Panc1 (cell line): ENCODE data around the gene LRP3. TPM values are rescaled to one million over a fixed set of nuclear protein-coding genes. Genes with fewer than 3 reads are reported as not detected.

Source experiments
- ATAC-seq: fragments of 200-7000 bp; cut with Tn5 transposase; 2 replicates; pipeline ENCODE4 v1.9.1; 2020; ENCODE audit warnings: mild to moderate bottlenecking, moderate library complexity
- BruUV-seq: library from RNA; stranded (reverse); fragments of 400-500 nt; replicated peaks from 2 replicates; lab custom pipeline; 2021; lab: Mats Ljungman, UMichigan
- CTCF ChIA-PET: fragments of 300-600 bp; sonication (Branson Sonifier 250); formaldehyde crosslinking; loops from one replicate; lab custom pipeline; 2022; ENCODE audit warnings: antibody characterized with exemption; lab: Charles Lee
- POLR2A ChIA-PET: fragments of 300-600 bp; sonication (Branson Sonifier 250); formaldehyde crosslinking; loops from one replicate; lab custom pipeline; 2022; ENCODE audit warnings: antibody characterized with exemption; lab: Charles Lee
- DNase-seq: peaks from one replicate; pipeline ENCODE4 v3.0.0-alpha.2; 2010; ENCODE audit warnings: low read depth, low spot score
- H3K27ac ChIP-seq: 2 replicates; pipeline ENCODE4 v1.5.1; 2011; ENCODE audit warnings: mild to moderate bottlenecking, low read length, inconsistent platforms
- H3K27me3 ChIP-seq: fragments of 200-500 bp; sonication (Bioruptor generic); 2 replicates; pipeline ENCODE4 v1.6.0; 2014; ENCODE audit warnings: low read length, inconsistent platforms; ENCODE audit not compliant: control insufficient read depth, insufficient read depth
- H3K36me3 ChIP-seq: fragments of 200-500 bp; sonication (Bioruptor generic); 2 replicates; pipeline ENCODE4 v1.5.1; 2014; ENCODE audit warnings: inconsistent platforms, mild to moderate bottlenecking, low read length, moderate library complexity; ENCODE audit not compliant: control insufficient read depth, insufficient read depth
- H3K4me1 ChIP-seq: 2 replicates; pipeline ENCODE4 v1.5.1; 2011; ENCODE audit warnings: inconsistent platforms, mild to moderate bottlenecking, low read length, moderate library complexity; ENCODE audit not compliant: control insufficient read depth, insufficient read depth
- H3K4me3 ChIP-seq, 2 experiments: 2 replicates each; pipeline ENCODE4 v1.5.1; 2011 to 2012; ENCODE audit warnings: low read depth in 2 of 2, low read length in 2 of 2, mild to moderate bottlenecking in 2 of 2, inconsistent platforms in 1 of 2, moderate library complexity in 1 of 2
- H3K9me3 ChIP-seq: fragments of 200-500 bp; sonication (Bioruptor generic); 2 replicates; pipeline ENCODE4 v1.5.1; 2014; ENCODE audit warnings: low read depth, mild to moderate bottlenecking, inconsistent platforms, low read length, moderate library complexity; ENCODE audit not compliant: control insufficient read depth, insufficient read depth
- CTCF ChIP-seq: fragments of 450-650 bp; IDR thresholded peaks from 2 replicates; pipeline ENCODE4 v1.5.1; 2017; ENCODE audit warnings: mild to moderate bottlenecking
- POLR2AphosphoS5 ChIP-seq: IDR thresholded peaks from 2 replicates; pipeline ENCODE4 v1.6.1; 2012; ENCODE audit warnings: mild to moderate bottlenecking, low read depth, low read length, moderate library complexity
- SIN3A ChIP-seq: IDR thresholded peaks from 2 replicates; pipeline ENCODE4 v1.6.1; 2012; ENCODE audit warnings: low read depth, mild to moderate bottlenecking, low read length, moderate library complexity, borderline replicate concordance; ENCODE audit not compliant: insufficient read depth
- TCF7L2 ChIP-seq: IDR thresholded peaks from 2 replicates; pipeline ENCODE4 v1.6.1; 2011; ENCODE audit warnings: mild to moderate bottlenecking, low read depth, low read length, inconsistent platforms
- in situ Hi-C: cut with HindIII; loops from 2 replicates; pipeline ENCODE4 v1.10.0; 2016; ENCODE audit warnings: low sequenced_read_pairs, low pct_unique_long_range_greater_than_20kb
- intact Hi-C: fragments of 100-400 bp; cut with micrococcal nuclease; formaldehyde crosslinking; loops from one replicate; pipeline ENCODE4 v1.10.0; 2022; ENCODE audit not compliant: unreplicated experiment
- total RNA-seq: library from RNA; stranded (reverse); gene quantifications from one replicate; pipeline ENCODE4 v1.2.1, GENCODE V29; 2021; ENCODE audit not compliant: unreplicated experiment
- TF ChIP-seq, protein P1 (sequence below), 2 experiments: IDR thresholded peaks; 2 replicates each; pipeline ENCODE4 v1.6.1; 2011 to 2012; ENCODE audit warnings: low read depth in 2 of 2, control low read depth in 1 of 2, low read length in 1 of 2, mild to moderate bottlenecking in 1 of 2, moderate library complexity in 1 of 2; ENCODE audit not compliant: insufficient read depth in 1 of 2

LRP3 gene
- total RNA-seq, 1 experiment from 2014 or later = 28.6 TPM

DNA sequence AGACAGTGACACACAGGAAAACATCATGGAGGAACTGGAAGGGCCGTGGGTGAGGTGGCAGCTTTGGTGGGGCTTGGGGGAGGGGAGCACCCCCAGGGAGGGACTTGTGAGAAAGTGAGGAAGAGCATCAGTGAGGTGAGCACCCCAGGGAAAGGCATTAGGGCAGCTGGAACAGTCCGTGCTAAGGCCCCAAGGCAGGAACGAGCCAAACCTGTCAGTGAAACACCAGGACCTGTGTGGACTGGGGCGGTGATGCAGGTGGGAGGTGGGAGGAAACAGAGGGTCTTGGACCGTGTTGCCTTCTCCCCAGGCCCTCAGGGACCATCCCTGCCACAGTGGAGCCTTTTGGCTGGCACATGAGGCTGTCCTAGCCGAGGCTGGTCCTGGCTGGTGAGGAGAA is 48.8 kb downstream of the LRP3 start:
- H3K4me1 ChIP-seq = no peaks in the 10 kb centered on the region; the same call in 1 of the 2 replicates
- no peaks in the 10 kb centered on the region for H3K27me3 ChIP-seq
- no TSS peak for BruUV-seq
- CTCF ChIA-PET = interaction anchor here (0.6 kb wide), 1 partner anchor 899 kb away, joined by 3 read pairs; no protein-coding TSS in a partner anchor
- intact Hi-C loops (no loop called here), in situ Hi-C loops (no loop called here)
- no peak overlapping the region for H3K27ac ChIP-seq
- no peak overlapping the region for H3K4me3 ChIP-seq
- POLR2A ChIA-PET = no interaction called here
- H3K36me3 ChIP-seq = no peaks in the 10 kb centered on the region
- H3K9me3 ChIP-seq = no peaks in the 10 kb centered on the region
- DNase-seq (no peak), ATAC-seq (no peak)
- no peak for TF ChIP-seq TCF7L2
- TF ChIP-seq, protein P1, sequence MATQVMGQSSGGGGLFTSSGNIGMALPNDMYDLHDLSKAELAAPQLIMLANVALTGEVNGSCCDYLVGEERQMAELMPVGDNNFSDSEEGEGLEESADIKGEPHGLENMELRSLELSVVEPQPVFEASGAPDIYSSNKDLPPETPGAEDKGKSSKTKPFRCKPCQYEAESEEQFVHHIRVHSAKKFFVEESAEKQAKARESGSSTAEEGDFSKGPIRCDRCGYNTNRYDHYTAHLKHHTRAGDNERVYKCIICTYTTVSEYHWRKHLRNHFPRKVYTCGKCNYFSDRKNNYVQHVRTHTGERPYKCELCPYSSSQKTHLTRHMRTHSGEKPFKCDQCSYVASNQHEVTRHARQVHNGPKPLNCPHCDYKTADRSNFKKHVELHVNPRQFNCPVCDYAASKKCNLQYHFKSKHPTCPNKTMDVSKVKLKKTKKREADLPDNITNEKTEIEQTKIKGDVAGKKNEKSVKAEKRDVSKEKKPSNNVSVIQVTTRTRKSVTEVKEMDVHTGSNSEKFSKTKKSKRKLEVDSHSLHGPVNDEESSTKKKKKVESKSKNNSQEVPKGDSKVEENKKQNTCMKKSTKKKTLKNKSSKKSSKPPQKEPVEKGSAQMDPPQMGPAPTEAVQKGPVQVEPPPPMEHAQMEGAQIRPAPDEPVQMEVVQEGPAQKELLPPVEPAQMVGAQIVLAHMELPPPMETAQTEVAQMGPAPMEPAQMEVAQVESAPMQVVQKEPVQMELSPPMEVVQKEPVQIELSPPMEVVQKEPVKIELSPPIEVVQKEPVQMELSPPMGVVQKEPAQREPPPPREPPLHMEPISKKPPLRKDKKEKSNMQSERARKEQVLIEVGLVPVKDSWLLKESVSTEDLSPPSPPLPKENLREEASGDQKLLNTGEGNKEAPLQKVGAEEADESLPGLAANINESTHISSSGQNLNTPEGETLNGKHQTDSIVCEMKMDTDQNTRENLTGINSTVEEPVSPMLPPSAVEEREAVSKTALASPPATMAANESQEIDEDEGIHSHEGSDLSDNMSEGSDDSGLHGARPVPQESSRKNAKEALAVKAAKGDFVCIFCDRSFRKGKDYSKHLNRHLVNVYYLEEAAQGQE (IDR thresholded peaks at IDR 0.05; ENCODE audit: insufficient read depth in 1 of 2, low read depth in 2 of 2, low read length in 1 of 2) = no peak

GRCh38 chr19:33245948-33246708 is 52.0 kb downstream of the LRP3 start:
- Histone ChIP-seq H3K27ac (no peak overlapping the region), H3K36me3 (no peaks in the 10 kb centered on the region), H3K4me1 (peaks cover 4% of the 10 kb centered on the region; the same call in 1 of the 2 replicates), H3K9me3 (no peaks in the 10 kb centered on the region), H3K4me3 (no peak overlapping the region), H3K27me3 (no peaks in the 10 kb centered on the region)
- POLR2A ChIA-PET = no interaction called here
- in situ Hi-C loops = no loop called here
- TF ChIP-seq TCF7L2 = no peak
- peak; percentile 86 for TF ChIP-seq CTCF
- ATAC-seq (no peak), DNase-seq (no peak)
- BruUV-seq = no TSS peak
- intact Hi-C loops = loop anchor here (5.0 kb wide), 1 partner anchor 526 kb away; no protein-coding TSS in a partner anchor
- CTCF ChIA-PET = interaction anchor here (0.7 kb wide), 1 partner anchor 39 kb away, joined by 3 read pairs; no protein-coding TSS in a partner anchor

- Histone ChIP-seq H3K27me3 (no peaks in the 10 kb centered on the region), H3K4me1 (peaks cover 4% of the 10 kb centered on the region; the same call in 1 of the 2 replicates), H3K36me3 (no peaks in the 10 kb centered on the region), H3K27ac (no peak overlapping the region), H3K9me3 (no peaks in the 10 kb centered on the region), H3K4me3 (no peak overlapping the region)
- BruUV-seq = no TSS peak
- no peak for TF ChIP-seq POLR2AphosphoS5
- TF ChIP-seq CTCF = no peak
- TF ChIP-seq, protein P1 (IDR thresholded peaks at IDR 0.05; ENCODE audit: insufficient read depth in 1 of 2, low read depth in 2 of 2, low read length in 1 of 2) = no peak
- no peak for TF ChIP-seq SIN3A
- no peak for TF ChIP-seq TCF7L2
- intact Hi-C loops = loop anchor here (5.0 kb wide), 1 partner anchor 525 kb away; no protein-coding TSS in a partner anchor
- DNase-seq = no peak
- ChIA-PET POLR2A (no interaction called here), CTCF (interaction anchor here (1.0 kb wide), 1 partner anchor 56 kb away, joined by 4 read pairs; no protein-coding TSS in a partner anchor)
- in situ Hi-C loops = no loop called here
- no peak for ATAC-seq
Observed at GRCh38 chr19:33246709-33247440, 52.7 kb downstream of the LRP3 start.
